H1 (cell line): ENCODE results near the gene ODF2L. TPM values are rescaled to one million over a fixed set of nuclear protein-coding genes. Genes with fewer than 3 reads are reported as not detected.

ENCODE experiments used
- RAD21 ChIP-seq, 2 experiments: IDR thresholded peaks in 1 of 2; conservative IDR thresholded peaks in 1 of 2; 2 replicates each; pipeline ENCODE4 v1.6.1; 2011; ENCODE audit warnings: low read depth in 2 of 2, low read length in 2 of 2, improper control_type of control experiment in 1 of 2, inconsistent platforms in 1 of 2, mild to moderate bottlenecking in 1 of 2, moderate library complexity in 1 of 2
- TEAD4 ChIP-seq: IDR thresholded peaks from 2 replicates; pipeline ENCODE4 v1.6.1; 2012; ENCODE audit warnings: low read depth, low read length, inconsistent platforms, mixed read lengths
- ZNF274 ChIP-seq: IDR thresholded peaks from 2 replicates; pipeline ENCODE4 v1.7.0; 2012; ENCODE audit warnings: low read length, borderline replicate concordance; ENCODE audit errors: extremely low read depth
- polyA plus RNA-seq, 7 experiments: library from polyadenylated mRNA; depleted of rRNA in 3 of 7; stranded (reverse) in 5 of 7; unstranded in 2 of 7; fragments of >200 nt in 5 of 7; fragments of 200-250 nt in 2 of 7; gene quantifications; 1 replicate in 5 of 7; 2 replicates in 1 of 7; 4 replicates in 1 of 7; pipeline versions ENCODE4 v1.2.1 to v1.2.3, GENCODE V29; 2011 to 2013; ENCODE audit warnings: missing spikeins in 2 of 7, mixed read lengths in 2 of 7
- total RNA-seq: library from RNA; stranded (reverse); fragmentation: NEBNext Ultra II Directional; extraction: Animal tissue kit (Norgen Biotek cat#: 25700); gene quantifications from 2 replicates; pipeline ENCODE4 v1.2.1, GENCODE V29; 2021
- TF ChIP-seq, protein P1 (sequence below): IDR thresholded peaks from 2 replicates; pipeline ENCODE4 v1.6.1; 2012; ENCODE audit warnings: inconsistent platforms

ODF2L gene
- total and polyA plus RNA-seq, 2 of the 8 experiments (the other 6 are each of a cell fraction or from before 2014, with no cell fraction given), result 3.2 to 27.1 TPM

DNA sequence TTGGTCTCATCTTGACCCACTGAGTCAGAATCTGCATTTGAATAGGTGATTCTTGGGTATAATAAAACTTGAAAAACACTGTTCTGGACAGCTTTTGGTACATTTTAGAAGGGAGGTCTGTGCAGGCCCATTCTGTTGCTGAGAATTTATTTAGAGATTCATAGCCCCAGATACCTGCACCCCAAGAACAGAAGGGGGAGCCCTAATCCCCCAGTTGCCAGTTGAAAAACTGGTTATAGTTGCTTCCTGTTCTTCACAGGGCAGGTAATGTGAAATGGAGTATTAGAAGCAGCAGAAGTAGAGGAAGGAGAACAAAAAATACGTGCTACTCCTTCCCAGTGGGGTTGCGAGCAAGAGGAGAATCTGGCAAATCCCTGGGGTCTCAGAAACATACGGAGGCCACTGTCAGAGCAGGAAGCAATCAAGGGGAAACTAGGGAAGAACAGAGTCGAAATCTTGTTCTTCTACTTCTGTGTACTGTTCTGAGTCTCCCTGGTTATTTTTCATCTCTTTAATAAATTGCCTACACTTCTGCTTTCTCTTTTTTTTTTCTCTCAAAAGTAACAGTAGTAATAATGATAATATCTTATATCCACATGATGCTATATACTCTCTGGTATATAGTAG, 23.3 kb upstream of the ODF2L start (continued):
- no peak for TF ChIP-seq ZNF274
- TF ChIP-seq, protein P1, sequence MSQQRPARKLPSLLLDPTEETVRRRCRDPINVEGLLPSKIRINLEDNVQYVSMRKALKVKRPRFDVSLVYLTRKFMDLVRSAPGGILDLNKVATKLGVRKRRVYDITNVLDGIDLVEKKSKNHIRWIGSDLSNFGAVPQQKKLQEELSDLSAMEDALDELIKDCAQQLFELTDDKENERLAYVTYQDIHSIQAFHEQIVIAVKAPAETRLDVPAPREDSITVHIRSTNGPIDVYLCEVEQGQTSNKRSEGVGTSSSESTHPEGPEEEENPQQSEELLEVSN, result no peak
- 0 out of 2 replicates have a peak, but pooled peaks have one; percentile 17 for TF ChIP-seq TEAD4
- TF ChIP-seq RAD21 (IDR thresholded peaks at IDR 0.05 in 1 of 2, conservative IDR thresholded peaks at IDR 0.05 in 1 of 2; ENCODE audit: low read depth in 2 of 2, low read length in 2 of 2), result peak; percentile 75 to 80
